Femur (tissue), 1 donor: ENCODE results near the gene LPCAT4.
"Not testable (repeated sequence)": the region's sequence is repeated elsewhere in the genome, so short reads cannot be mapped to it uniquely, and the experiment has no call there.

Source experiments
- DNase-seq: peaks from one replicate; pipeline ENCODE4 v3.0.0-alpha.2; 2017

LPCAT4 gene, protein sequence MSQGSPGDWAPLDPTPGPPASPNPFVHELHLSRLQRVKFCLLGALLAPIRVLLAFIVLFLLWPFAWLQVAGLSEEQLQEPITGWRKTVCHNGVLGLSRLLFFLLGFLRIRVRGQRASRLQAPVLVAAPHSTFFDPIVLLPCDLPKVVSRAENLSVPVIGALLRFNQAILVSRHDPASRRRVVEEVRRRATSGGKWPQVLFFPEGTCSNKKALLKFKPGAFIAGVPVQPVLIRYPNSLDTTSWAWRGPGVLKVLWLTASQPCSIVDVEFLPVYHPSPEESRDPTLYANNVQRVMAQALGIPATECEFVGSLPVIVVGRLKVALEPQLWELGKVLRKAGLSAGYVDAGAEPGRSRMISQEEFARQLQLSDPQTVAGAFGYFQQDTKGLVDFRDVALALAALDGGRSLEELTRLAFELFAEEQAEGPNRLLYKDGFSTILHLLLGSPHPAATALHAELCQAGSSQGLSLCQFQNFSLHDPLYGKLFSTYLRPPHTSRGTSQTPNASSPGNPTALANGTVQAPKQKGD

DNA sequence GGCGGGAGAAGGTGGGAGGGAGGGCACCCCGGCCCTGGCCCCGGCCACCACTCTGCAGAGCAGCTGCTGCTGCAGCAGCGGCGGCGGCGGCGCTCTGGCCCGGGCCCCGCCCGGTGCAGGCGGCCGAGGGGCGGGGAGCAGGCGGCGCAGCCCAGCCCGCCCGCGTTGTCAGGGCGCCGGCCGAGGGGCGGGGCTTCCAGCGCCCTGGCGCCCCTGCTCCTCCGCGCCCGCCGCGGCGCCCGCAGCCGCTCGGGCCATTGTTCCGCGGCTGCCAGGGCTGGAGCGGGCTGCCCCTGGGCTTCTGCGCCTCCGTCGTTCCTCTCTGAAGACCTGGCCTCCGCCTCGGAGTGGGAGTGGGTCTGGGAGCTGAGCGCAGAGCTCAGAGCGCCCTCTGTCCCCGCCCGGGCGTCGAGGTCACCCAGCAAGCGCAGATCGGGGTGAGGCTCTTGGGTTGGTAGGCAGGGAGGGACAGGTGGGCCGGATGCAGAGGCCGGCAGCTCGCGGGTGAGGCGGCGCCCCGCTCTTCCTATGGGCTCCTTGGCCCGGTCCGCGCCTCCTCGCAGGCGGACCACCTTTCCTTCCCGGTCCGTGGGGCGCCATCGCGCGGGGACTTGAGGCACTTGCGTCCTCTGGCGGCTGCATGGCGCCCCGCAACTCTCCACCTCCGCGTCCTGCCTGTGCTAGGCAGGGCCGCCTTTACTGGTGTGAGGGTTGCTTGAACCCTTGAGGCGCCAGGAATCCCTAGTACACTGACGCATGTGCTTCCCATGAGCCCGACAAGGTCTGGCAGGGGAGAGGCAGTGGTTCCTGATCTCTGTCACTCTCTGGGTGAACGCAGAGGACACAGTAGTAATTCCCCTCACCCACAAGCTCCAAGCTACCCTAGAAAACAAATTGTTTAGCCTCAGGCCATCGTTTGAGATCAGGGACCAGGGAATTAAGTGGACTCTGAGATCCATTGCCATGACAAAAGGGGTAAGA is at the start of gene LPCAT4:
TSS of gene LPCAT4 (minus strand) at position 96 of the 981 bp plus-strand sequence. CDS start 96 bp downstream, outside the sequence.
- DNase-seq: peak; percentile 90

DNA sequence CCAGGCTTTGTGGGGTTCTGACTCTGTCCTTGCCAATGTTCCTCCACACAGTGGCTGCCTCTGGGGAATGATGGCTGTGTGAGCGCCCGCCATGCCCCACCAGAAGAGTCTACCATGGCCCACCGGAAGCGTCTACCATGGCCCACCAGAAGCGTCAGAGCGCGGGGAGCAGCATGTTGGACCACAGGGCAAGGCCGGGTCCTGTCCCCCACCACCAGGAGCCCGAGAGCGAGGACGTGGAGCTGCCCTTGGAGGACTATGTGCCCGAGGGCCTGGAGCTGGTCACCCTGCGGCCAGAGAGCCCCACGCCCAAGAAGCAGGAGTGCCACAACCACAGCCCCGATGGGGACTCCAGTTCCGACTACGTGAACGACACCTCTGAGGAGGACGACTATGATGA is 42.5 kb upstream of the LPCAT4 start:
- not testable (repeated sequence) for DNase-seq

DNA sequence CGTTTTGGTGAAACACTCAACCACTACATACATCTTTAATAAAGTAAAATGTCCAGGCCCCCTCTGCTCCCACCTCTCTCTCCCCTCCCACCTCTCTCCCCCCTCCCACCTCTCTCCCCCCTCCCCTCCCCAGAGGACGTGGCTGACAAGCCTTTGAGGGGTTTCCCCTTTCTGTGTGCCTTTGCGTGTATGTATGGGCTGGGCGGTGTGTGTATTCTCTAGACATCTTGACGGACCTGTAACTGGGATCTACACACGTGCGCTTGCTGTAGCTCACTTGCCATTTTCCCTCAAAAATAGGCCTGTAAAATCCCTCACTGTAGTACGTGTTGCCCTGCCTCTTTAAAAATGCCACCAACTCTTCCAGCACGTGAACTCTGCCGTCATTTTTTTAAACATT is 42.0 kb upstream of the LPCAT4 start:
- not testable (repeated sequence) for DNase-seq

DNA sequence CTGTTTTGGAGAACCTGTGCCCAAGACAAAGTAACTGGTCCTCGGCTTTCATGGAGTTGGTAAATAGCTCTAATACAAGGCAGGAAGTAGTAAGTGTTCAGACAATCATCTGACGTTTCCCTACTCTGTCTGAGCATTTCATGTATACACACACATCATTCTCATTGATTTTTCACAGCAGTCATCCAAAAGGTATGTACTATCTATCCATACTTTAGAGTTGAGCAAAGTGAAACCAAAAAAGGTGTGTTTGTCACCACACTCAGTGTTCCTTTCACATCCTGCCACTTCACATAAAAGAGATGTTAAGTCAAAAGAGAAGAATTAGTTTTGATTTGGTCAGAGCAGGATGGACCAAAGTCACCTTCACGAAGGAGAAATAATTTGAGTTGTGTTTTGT is 36.9 kb upstream of the LPCAT4 start:
- DNase-seq: not testable (repeated sequence)

DNA sequence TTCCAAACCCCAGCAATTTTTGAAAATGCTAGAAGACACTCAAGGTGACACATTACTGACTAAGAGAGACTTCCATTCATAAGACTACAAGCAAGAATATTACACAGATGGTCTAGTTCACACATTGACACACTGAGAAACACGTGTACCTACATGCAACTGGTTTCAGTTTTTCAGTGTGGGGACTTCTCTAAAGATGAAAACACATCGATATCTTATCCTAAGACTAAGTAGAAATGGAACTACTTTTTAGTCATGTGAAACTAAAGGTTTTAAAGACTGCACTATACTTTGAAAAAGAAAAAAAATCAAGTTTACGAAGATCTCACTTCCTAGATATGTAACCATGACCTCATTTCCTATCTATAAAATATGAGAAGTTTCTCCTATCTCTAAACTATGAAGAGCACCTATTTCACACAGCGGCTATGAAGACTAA is 36.2 kb upstream of the LPCAT4 start:
- not testable (repeated sequence) for DNase-seq

DNA sequence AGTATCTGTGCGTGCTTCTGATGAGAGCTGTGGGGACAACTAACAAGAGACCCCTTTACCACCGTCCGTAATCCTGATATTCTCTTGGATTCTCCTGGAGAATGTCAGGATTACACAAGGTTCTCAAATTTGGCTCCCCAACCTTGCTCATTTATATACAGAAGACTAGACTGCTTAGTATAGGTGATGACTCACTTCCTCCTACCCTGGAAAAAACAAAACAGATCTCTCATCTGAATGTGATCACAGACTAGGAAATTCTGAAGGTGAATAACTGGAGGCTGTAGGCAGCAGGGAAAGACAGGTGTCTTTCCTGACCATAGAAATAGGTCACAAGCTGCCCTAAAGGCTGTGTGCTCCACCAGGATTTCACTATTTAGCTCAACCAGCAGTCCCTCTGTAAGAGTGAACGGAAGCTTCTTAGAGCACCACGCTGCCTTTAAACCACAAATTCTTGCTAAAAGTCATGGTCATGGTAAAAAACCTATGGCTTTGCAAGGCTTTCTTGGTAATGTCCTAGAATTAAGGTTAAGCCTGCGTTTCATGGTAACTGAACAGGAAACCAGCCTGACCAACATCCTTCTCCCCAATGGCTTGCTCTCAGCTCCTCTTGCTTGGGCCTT is 30.8 kb upstream of the LPCAT4 start:
- DNase-seq: not testable (repeated sequence)

DNA sequence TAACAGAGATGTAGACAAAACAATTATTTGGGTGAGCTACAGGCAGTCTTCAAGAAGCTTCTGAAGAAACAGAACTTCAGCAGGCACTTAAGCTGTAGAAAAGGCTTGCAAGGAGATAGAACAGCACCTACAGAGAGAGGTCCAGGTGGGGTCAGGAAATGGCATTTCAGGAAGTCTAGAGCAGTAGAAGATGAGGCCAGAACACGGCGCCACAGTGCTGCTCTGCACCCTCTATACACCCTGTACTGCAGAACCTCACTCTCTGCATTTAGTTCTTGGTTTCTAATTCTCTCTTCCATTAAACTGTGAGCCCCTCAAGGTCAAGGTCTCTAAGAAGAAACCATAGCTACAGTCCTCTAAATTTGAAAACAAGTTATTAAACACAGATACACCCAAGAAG is 26.0 kb upstream of the LPCAT4 start:
- DNase-seq: not testable (repeated sequence)

DNA sequence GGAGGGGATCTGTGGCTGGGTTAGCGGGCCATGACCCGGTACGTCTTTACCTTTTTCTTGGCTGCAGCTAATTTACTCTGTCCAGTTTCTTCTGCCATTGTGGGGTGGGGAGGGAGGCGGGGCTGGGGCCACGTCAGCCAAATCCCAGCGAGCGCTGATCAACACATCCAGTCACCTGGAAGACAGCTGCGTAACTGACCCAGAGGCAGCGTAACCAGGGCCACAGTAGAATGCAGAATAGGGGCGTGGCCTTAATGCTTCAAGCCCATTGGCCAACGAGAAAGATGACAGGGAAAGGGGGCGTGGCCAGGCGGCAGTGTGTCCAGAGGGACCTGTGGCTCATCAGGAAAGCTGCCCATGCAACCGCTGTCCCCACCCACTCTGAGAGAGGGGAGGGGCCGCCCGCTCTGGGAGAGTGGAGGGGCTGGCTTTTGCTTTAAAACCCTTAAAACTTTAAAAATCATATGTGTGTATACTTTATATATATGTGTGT is 22.6 kb upstream of the LPCAT4 start:
- DNase-seq: not testable (repeated sequence)

DNA sequence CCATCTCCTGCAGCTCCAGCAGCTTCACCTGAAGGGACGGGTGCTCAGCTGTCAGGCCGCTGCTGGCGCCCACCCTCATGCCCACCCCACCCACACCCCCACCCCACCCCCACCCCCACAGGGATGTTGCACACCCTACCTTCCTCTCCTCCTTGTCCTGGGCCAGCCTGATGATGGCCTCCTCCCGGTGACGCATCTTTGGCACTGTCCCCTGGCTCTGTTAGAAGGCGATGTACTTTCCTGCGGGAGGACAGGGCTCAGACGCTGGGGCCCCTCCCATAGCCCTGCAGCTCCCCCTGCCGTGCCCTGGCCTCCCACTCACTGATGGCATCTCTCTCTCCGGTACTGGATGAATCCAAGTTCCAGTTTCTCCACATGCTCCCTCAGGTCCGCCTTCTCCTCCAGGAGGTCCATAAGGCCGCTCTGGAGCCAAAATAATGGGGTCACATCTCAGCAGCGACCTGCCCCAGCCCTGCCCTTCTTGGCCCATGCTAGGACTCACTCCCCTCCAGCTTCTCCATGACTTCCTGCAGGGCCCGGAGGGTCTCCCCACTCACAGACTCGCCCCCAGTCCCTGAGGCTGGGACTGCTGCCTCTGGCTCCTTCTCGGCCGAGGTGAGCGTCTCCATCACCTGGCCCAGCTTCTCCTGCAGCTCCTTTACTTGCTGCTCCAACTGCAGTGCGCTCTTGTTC is 15.0 kb upstream of the LPCAT4 start:
- DNase-seq: not testable (repeated sequence)

DNA sequence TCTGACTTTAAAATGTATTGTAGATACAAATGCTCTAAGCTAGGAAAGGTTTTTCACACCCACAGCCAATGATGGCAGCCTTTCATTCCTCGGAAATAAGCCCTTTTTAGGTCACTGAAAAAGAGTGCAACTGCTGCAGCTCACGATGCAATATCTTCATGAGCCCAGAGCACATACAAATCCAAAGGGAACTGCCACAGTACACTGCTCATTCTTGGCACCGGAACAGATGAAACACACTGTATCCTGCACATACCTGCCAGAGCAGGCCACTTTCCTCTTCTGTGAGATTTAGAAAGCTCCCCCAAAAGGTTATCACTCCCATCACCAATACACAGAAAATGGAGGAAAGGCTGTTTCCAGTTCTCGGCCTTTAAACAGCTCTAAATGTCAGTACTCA is 13.5 kb upstream of the LPCAT4 start:
- DNase-seq: not testable (repeated sequence)

DNA sequence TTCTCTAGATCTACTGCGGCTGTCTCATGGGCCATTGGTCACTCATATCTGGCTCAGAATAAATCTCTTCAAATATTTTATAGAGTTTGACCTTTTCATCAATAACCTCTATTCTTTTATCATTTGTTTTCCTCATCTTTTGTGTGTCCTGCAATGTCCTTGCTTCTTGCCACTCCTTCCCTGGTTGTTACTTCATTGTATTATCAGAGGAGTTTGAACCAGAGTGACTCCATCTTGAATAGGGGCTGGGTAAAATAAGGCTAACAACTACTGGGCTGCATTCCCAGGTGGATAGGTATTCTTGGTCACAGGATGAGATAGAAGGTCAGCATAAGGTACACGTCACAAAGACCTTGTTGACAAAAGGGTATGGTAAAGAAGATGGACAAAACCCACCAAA is 9.9 kb upstream of the LPCAT4 start:
- no peak for DNase-seq

DNA sequence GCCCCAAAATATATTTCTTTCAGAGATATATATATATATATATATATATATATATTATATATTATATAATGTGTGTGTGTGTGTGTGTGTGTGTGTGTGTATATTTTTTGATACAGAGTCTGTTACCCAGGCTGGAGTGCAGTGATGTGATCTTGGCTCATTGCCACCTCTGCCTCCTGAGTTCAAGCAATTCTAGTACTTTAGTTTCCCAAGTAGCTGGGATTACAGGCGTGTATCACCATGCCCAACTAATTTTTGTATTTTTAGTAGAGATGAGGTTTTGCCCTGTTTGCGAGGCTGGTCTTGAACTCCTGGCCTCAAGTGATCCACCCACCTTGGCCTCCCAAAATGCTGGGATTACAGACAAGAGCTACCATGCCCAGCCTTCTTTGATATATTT is 8.5 kb upstream of the LPCAT4 start:
- DNase-seq: not testable (repeated sequence)

DNA sequence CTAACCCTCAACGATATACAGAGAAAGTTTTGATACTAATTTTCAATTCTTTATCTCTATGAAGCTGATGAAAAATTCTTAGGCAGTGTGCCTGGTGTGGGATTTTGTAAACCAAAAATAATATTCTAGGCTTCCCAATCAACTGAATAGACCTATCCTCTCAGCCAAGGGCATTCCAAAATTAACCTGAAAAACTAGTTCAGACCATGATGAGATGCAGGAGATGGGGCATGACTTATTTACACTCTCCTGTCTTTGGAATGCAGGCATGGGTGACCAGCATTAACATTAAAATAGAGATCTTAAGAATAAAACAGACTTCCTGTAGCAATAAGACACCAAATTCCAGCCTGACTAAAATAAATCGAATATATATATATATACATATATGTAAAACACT is 7.8 kb upstream of the LPCAT4 start:
- DNase-seq: no peak

DNA sequence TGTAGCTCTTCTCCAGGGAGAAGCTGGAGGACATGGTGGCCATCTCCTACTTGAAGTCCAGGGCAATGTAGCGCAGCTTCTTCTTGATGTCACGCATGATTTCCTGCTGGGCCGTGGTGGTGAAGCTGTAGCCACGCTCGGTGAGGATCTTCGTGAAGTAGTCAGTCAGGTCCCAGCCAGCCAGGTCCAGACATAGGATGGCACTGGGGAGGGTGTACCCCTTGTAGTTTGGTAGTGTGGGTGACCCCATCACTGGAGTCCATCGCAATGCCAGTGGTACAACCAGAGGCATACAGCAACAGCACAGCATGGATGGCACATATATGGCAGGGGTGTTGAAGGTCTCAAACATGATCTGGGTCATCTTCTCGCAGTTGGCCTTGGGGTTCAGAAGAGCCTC is 7.0 kb upstream of the LPCAT4 start:
- DNase-seq: no peak

DNA sequence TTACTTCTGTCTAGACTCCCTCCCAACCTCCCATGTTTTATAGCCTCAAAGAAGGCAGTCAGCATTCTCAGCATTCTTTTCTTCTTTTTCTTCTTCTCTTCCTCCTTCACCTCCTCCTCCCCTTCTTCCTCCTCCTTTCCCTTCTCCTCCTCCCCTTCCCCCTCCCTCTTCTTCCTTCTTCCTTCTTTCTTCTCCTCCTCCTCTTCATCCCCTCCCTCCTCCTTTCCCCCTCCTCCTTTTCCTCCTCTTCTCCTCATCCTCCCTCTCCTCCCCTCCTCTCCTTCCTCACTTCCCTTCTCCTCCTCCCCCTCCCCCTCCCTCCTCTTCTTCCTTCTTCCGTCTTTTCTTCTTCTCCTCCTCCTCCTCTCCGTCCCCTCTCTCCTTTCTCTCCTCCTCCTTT is 3.6 kb upstream of the LPCAT4 start:
- DNase-seq: no peak

DNA sequence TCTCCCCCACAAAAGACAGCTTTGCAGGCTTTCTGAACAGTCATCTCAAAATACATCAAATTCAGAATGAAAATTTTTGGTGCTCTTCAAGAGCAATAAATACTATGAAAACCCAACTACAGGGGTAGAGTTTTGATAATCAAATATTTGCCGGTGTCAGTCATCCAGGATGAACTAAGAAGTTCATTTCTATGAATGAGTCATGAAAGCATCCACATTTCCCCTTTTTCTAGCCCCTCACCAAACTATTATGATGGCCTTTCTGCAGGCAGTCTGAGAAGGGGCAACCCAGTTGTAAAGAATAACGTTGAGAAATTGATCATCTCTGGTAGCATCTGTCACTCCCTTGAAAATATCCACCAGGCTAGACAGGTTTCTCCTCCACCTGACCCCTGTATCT is 3.1 kb upstream of the LPCAT4 start:
- no peak for DNase-seq

DNA sequence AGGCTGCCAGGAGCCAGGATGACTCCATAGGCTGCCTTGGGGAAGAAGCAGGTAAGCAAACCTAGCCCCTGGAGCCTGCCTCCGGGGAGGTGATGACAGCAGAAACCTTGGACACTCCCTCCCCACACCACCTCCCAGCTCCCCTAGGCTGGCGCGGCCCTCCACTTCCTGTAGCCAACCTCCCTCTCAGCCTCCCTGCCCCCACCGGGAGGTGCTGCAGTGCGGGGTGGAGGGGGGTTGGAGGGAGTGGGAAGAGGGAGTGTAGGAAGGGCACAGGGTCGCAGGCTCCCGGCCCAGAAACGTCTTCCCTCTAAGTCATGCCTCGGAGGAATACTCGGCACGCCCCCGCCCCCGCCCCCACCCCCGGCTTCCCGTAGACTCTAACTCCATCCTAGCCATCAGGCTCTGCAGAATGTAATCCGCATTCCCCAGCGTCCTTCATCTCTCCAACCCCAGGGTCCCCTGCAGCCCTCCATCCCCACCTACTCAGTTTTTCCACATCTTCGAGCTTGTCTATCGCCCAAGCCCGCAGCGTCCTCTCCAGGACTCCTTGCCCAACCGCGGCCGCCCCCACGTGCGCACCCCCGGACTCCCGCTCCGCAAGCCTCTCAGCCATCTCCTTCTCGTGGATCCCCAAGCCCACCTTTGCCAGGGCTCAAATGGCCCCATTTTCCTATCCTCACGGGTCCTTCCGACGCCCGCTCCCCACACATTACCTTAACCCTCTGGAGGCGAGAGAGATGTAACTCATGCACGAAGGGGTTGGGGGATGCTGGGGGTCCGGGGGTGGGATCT is 528 bp downstream of the LPCAT4 start:
- peak; percentile 60 for DNase-seq

DNA sequence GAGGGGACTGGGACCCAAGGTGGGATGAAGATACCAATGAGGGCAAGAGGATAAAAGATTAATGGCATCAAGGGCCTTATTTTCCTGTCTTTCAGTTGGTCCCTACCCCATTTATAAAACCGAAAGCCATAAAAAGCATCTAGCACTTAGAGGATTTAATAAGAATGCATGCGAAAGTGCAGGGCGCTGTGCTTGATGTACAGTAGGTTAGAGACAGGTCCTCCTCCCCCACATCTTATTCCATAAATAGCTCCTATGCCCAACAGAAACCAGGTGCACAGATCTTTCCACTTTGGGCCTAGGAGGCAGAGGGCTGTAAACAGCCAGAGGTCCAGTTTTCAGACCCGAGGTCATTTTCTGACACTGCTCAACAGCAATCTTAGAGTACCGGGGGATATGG is 1.2 kb downstream of the LPCAT4 start:
- DNase-seq: no peak

DNA sequence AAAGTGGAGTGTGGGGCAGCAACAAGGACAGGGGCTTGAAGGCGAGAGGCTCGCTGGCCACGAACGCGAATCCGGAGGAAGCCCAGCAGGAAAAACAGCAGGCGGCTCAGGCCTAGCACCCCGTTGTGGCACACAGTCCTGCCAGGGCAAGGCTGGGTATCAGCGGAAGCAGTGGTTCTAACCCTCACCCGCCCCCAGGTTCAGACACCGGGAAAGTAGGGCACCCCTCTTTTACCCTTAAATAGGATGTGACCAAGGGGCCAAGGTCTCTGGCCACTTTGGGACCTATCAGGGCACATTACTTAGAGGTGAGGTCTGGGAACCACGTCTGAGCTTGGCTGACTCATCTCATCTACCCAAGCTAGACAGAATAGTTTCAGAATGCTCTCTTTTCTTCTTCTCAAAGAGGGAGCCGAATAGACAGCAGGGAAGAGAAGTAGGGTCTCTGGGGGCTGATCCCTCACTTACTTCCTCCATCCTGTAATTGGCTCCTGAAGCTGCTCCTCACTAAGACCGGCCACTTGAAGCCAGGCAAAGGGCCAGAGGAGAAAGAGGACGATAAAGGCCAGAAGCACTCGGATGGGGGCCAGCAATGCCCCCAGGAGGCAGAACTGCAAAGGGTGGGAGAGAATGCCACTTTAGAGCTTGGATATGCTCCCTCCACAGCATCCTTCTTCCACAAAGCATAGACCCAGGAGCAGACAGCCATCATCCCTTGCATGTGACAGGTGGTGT is 1.7 kb downstream of the LPCAT4 start:
- no peak for DNase-seq

DNA sequence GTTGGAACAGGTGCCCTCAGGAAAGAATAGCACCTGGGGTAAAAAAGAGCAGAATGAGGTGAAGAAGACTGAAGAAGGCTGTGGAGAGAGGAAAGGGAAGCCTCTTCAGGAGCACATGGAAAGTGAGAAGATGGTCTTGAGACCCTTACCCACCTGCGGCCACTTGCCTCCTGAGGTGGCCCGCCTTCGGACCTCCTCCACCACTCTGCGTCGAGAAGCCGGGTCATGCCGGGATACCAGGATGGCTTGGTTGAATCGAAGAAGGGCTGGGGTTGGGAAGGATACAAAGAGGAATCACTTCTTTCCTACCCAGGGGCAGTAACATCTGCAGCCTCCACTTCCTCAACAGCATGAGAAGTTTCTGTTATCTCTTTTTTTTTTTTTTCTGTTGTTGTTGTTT is 3.0 kb downstream of the LPCAT4 start:
- DNase-seq: no peak
